ENCODE measurements around the gene MAMLD1.

MAMLD1 gene

DNA sequence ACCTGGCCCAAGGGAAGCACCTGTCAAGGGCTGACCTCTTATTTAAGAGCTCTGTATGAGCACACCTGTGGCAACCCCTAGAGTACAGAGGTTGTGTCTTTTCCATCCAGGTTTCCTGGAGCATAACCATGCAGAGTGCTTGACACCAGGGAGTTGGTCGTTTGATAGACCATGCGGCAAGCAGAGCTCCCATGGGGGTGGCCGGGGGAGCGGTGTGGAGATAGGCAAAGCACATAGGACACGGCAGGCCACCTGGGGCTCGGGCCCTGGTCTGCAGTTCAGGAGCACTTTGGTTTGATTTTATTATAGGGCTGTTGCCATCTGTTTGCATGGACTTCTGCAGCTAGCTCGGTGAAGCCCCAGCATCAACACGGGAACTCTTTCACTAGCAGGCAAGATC is 110.3 kb downstream of the MAMLD1 start:
- no peak overlapping the region for H3K4me3 ChIP-seq (ENCODE audit: low read depth, low read length)
- no peak for DNase-seq (ENCODE audit: low read depth)
- TF ChIP-seq, protein P1, sequence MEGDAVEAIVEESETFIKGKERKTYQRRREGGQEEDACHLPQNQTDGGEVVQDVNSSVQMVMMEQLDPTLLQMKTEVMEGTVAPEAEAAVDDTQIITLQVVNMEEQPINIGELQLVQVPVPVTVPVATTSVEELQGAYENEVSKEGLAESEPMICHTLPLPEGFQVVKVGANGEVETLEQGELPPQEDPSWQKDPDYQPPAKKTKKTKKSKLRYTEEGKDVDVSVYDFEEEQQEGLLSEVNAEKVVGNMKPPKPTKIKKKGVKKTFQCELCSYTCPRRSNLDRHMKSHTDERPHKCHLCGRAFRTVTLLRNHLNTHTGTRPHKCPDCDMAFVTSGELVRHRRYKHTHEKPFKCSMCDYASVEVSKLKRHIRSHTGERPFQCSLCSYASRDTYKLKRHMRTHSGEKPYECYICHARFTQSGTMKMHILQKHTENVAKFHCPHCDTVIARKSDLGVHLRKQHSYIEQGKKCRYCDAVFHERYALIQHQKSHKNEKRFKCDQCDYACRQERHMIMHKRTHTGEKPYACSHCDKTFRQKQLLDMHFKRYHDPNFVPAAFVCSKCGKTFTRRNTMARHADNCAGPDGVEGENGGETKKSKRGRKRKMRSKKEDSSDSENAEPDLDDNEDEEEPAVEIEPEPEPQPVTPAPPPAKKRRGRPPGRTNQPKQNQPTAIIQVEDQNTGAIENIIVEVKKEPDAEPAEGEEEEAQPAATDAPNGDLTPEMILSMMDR (IDR thresholded peaks at IDR 0.05; ENCODE audit: insufficient read depth, low read depth, low read length, missing control alignments) = no peak

DNA sequence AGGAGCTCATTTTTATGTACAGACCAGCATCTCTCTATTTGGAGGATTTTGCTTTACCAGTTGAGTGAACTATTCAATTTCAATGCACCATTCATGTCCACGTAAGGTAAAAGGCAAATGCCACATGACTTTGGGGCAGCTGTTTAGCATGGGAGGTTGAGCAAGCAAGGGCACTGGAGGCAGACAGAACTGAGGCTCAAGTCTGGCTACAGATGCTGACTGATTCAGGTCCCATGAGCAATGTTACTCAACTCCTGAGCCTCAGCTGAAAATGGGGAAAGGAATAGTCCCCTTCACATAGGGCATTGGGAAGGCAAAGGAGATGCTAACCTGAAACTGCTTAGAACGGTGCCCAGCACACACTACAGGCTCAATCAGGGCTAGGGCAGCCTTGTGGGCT is 112.3 kb downstream of the MAMLD1 start:
- DNase-seq (ENCODE audit: low read depth) = no peak
- H3K4me3 ChIP-seq (ENCODE audit: low read depth, low read length) = no peak overlapping the region
- TF ChIP-seq, protein P1 (IDR thresholded peaks at IDR 0.05; ENCODE audit: insufficient read depth, low read depth, low read length, missing control alignments) = no peak

DNA sequence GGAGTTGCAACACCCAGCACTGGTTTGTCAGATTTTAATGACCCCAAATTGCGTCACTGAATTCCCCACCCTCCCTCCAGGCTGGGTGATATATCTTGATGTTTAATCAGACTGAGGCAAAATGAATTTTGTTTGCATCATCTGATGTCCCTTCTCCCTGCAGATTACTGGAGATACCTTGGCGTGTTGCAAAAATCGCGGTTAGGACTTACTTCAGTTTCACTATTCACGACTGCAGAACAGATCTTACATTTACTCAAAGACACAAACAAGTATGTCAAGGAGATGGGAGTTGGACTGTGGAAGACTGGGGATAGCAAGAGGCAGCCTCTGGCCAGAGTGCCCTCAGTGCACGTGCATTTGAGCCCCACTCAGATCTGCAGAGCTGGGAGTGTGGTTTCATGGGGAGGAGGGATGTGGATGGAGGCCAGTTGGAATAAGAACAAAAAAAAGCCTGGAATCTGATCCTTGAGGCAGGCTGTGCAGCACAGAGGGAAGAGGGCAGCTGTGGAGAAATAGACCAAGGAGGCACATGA is 113.1 kb downstream of the MAMLD1 start:
- DNase-seq (ENCODE audit: low read depth) = no peak
- TF ChIP-seq, protein P1 (IDR thresholded peaks at IDR 0.05; ENCODE audit: insufficient read depth, low read depth, low read length, missing control alignments) = no peak

DNA sequence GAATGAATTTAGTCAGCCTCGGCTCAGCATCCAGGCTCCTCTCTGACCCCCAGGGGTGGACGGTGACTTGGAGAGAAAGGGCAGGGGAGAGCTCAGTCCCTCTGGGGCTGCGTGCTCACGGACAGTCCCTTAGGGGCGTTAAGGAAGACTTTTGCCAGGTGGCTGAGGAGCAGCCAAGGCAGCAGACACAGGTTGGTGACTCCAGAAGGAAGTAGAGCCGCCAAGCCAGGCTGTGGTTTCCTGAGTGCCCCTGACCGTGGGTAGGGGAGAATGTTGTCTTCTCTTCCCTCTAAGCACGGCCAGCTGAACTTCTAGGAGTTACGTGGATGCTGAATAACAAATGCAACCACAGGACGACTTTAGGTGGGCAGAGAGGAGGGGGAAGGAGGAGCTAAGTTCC is 114.3 kb downstream of the MAMLD1 start:
- DNase-seq (ENCODE audit: low read depth) = no peak
- TF ChIP-seq, protein P1 (IDR thresholded peaks at IDR 0.05; ENCODE audit: insufficient read depth, low read depth, low read length, missing control alignments) = no peak
- H3K4me3 ChIP-seq (ENCODE audit: low read depth, low read length) = no peak overlapping the region

More for the DNA sequence above, 113.1 kb downstream of the MAMLD1 start:
- H3K4me3 ChIP-seq (ENCODE audit: low read depth, low read length) = no peak overlapping the region

DNA sequence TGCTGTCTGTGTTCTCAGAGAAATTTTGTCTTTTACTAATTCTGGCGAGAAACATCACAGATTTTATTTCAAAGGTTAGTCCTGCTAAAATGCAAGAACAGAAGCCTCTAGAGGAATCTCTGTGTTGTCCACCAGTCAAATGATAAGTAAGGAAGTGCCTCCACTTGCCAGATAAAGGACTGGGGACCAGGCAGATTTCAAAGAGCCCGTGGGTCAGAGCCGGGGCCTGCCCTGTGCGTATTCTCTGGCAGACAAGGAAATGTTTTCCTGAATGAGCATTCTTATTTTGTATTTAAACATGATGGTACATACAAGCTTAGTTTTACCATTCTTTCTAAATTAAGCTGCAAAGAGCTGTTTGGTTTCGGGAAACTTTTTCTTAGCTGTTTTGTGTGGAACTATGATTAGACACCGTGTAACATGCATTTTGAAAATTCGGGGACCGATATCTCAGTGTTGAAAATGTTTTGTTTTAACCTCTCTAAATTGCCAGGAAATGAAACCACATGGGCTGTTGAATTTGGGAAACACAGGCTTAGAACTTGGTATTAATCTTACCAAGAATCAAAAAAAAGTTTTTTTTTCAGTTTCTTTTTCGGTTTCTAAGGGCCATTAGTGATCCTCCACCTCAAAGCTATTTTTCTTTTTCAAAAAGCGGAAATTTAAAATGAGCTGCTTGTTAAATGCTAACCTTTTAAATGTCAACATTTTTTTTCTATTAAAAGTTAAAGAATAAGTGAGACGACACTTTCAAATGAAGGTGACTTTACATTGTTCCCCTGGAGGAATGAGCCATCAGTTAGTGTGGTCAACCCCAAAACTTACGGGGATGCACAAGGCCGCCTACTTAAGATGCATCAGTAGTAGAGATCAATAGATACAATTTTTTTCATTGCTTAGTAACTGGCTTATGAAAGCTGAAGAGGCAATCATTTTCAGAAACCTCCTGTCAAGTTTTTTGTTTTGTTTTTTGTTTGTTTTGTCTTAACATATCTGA is 115.7 kb downstream of the MAMLD1 start:
- no peak overlapping the region; the same call in 1 of the 2 replicates for H3K4me3 ChIP-seq (ENCODE audit: low read depth, low read length)
- TF ChIP-seq, protein P1 (IDR thresholded peaks at IDR 0.05; ENCODE audit: insufficient read depth, low read depth, low read length, missing control alignments) = no peak
- DNase-seq (ENCODE audit: low read depth) = peak; percentile 12

DNA sequence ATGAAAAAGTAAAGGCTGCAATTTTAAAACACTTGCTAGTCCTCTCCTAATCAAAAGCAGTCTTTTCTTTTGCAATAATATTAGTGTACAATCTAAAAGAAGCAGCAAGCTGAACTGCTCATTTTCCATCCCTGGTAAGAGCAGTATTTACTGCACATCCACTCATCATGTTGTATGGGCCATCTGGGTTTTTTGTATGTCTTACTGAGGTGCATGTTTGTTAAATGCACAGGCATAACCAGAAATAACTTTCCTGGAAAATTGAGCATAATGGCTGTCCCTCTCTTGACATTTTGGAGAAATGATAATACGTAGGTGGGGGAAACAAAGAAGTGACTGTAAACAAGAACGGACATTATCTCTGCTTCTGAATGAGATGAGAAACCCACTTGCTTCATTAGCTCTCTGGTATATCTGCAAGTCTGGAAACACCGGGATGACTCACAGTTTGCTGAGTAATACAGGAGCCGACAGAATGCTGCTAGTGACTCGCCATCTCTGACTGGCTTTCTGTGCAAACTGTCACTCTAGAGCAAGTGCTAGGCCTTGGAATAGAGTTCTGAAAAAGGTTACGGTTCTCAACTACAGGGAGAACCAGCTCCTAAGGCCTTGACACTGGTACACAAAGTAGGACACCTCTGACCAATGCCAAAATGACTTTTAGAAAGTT is 119.6 kb downstream of the MAMLD1 start:
- TF ChIP-seq, protein P1 (IDR thresholded peaks at IDR 0.05; ENCODE audit: insufficient read depth, low read depth, low read length, missing control alignments) = no peak
- DNase-seq (ENCODE audit: low read depth) = peak; percentile 24
- H3K4me3 ChIP-seq (ENCODE audit: low read depth, low read length) = no peak overlapping the region
